NCI-H2081 (cell line): ENCODE data around the gene CAMK1D.
"Not testable (repeated sequence)": the region's sequence is repeated elsewhere in the genome, so short reads cannot be mapped to it uniquely, and the experiment has no call there.

Experiments
- DNase-seq, 2 experiments: peaks; one replicate each; lab custom pipeline; 2025; lab: John Stamatoyannopoulos, UW

Gene CAMK1D

GRCh38 chr10:12348870-12349628, at the start of gene CAMK1D:
Gene CAMK1D, plus strand, starts transcription at chr10:12349547.
- peak; percentile 59 to 63 for DNase-seq

DNA sequence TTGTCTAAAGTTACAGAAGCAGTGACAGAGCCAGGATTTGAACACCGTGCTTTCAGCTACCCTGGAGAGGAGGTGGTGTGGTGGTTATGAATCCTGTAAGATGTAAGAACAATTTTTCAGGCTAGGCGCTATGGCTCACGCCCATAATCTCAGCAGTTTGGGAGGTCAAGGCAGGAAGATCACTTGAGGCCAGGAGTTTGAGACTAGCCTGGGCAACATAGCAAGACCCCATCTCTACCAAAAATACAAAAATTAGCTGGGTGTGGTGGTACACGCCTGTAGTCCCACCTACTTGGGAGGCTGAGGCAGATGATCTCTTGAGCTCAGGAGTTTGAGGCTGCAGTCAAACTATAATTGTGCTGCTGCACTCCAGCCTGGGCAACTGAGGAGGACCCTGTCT, 48.3 kb upstream of the CAMK1D start:
- DNase-seq: not testable (repeated sequence)

- no peak for DNase-seq
Measured at GRCh38 chr10:12308057-12308456, 41.3 kb upstream of the CAMK1D start.

DNA sequence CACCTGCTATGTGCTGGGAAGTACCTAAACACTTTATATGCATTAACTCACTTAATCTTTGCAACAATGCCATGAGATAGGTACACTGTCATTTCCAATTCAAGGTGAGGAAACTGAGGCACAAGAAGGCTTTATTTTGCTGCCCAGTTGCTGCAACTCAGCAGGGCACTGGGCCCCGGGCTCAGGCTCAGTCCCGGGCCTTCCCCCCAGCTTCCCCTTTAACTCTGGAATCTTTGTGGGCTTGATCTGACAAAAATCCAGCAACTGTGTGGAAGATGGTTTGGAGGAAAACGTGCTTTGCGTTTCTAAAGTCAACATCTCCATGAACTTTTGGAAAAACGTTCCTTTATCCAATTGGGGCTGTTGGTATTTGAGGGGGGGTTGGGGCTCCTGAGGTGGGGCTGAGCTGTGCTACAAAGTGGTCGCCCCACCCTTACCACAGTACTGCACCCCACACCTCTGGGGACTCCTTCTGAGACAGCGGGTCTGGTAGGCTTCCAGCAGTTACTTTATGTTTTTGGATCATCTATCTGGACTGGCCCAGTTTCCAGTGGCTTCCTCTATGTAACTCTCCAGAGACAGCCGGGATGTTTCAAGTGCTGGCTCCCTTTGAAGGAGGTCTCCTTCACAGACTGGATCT, 40.5 kb upstream of the CAMK1D start:
- DNase-seq: no peak

- not testable (repeated sequence) for DNase-seq
Measured at GRCh38 chr10:12309783-12310182, 39.6 kb upstream of the CAMK1D start.

DNA sequence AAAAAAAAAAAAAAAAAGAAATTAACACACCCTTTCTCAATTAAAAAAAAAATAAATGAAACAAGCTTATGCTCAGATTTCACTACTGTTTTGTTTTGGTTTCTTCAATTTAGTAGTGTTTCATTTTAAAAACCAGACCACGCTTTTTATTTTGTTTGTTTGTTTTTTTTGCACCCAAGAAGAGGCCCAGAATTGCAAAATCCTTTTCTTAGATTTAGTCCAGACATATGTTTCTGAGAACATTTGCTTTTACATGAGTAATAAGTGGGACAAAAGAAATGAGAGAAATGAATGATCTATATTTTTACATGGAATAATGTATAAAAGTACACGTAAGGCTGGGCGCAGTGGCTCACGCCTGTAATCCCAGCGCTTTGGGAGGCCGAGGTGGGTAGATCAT, 34.5 kb upstream of the CAMK1D start:
- no peak for DNase-seq

- no peak for DNase-seq
Measured at GRCh38 chr10:12319076-12319475, 30.3 kb upstream of the CAMK1D start.

- DNase-seq: no peak
Measured at GRCh38 chr10:12320892-12321291, 28.5 kb upstream of the CAMK1D start.

DNA sequence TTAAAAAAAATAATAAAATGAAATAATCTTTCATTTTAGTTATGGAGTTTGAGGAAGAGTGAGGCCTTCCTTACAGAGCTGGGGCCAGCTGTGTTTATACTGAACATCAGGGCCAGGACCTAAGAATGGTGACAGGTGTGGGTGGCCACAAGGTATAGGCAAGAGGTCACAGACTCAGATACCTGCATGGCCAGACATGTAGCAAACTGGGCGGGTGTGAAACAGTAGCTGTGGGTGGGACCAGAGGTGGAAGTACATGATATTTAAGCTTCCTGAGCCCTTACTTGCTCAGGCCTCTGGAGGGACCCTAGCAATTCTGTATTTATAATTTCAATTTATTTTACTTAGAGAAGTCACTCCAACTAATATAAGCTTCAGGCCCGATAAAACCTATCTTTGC, 27.7 kb upstream of the CAMK1D start:
- DNase-seq: no peak

DNA sequence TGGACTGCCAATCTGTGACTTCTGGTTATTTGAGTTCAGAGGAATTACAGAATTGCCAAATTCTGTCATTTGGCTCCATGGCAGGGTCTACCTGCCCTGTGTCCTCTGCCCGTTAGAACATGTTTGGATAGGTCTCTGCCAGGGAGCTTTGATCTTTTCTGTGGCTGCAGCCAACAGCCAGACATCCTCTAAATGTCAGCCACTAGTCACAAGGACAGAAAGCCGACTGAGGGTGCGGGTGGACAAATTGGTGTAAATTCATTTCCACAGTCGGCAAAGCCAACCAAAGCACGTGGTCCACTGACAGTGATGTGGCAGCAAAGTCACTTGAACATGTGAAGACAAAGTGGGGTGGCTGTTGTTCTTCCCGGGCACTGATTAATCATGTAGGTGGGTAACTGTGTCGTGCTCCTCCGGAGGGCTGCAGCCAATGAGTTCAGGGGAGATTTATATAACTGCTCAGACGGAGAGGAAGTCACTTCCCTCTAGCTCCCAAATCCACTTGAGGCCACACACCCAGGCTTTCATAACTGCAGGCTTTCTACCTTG, 26.7 kb upstream of the CAMK1D start:
- no peak for DNase-seq

DNA sequence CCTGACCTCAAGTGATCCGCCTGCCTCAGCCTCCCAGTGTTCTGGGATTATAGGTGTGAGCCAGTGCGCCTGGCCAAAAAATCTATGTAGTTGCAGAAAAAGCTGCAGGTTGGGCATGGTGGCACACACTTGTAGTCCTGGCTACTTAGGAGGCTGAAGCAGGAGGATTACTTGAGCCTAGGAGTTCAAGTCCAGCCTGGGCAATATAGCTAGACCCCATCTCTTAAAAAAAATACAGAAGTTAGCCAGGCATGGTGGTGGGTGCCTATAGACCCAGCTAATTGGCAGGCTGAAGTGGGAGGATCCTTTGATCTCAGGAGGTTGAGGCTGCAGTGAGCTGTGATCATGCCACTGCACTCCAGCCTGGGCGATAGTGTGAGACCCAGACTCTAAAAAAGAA, 24.8 kb upstream of the CAMK1D start:
- DNase-seq: no peak

GRCh38 chr10:12327074-12327473, 22.3 kb upstream of the CAMK1D start:
- no peak for DNase-seq

GRCh38 chr10:12327476-12327875, 21.9 kb upstream of the CAMK1D start:
- no peak for DNase-seq

GRCh38 chr10:12328312-12328711, 21.0 kb upstream of the CAMK1D start:
- DNase-seq: not testable (repeated sequence)

DNA sequence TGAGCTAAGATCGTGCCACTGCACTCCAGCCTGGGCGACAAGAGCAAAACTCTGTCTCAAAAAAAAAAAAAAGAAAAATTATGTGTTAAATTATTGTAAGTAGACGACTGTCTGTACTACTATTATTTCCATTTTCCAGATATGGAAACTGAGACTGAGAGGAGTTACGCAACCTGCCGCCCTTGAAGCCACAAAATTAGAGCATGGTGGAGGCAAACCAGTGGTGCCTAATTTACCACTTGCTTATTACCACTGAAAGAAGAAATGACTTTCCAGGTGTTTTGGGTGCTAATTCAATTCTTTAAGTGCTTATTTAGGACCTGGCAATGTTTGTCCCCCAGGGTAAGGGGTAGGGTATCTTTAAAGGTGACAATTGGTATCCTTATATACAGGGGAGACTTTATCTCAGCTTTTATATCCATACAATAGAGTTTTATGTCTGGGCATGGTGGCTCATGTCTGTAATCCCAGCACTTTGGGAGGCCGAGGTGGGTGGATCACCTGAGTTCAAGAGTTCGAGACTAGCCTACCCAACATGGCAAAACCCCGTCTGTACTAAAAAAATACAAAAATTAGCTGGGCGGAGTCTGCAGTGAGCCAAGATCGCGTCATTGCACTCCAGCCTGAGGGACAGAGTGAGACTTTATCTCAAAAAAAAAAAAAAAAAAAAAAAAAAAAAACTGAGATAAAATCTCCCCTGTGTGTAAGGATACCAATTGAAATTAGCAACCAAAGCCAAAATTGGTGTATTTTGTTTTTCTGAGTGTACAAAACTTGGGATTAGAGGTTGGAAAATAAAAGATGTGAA, 16.6 kb upstream of the CAMK1D start:
- no peak for DNase-seq

DNA sequence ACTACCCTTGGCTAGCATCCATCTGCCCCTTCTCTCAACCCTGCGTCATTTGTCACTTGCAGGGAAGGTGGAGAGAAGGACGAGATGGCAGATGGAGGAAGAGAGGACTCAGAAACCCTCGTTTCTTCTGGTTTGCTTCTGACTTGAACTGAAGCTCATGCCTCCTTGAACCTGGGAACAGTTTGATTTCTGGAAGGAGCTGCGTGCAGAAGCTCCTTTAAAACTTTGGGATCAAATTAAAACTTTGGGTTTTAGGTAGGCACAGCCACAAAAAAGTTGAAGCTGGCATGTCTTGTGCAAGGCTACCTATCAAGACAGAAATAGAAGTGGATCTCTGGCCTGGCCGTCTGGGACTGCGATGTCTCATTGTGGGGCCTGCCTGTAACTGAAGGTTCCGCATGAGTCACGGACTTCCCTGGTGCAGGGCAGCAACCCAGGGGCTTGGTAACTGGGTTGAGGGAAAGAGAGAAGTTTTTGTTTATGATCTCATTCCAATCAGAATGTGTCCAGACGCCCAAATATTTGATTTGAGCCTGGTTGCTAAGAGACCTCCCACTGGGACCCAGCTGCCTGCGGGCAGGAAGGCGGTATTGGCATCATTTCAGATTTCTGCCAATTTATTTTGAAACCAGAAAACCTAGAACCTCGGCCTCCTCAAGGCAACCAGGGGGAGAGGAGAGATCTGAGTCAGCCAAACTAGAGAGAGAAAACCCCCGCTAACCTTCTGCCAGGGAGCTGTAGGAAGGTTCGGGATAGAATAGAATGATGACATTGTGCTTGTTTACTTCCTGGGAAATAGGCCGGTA, 15.8 kb upstream of the CAMK1D start:
- peak; percentile 75 to 88 for DNase-seq

DNA sequence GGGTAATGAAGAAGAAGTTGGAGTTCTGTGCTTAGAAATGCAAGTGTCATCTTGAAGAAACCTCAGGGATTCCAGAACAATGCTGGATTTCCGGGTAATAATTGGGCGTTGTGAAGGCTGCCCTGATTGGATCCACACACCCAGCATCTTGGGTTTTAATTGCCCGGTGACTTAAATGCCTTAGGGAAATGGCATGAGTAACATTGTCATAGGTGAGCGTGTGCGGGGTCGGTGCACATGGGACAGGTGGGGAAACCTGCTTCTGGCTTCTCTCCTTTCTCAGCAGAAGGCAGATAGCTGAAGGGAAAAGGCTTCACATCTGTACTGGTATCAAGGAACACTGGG, 15.2 kb upstream of the CAMK1D start:
- no peak for DNase-seq

GRCh38 chr10:12335169-12335568, 14.2 kb upstream of the CAMK1D start:
- not testable (repeated sequence) for DNase-seq

DNA sequence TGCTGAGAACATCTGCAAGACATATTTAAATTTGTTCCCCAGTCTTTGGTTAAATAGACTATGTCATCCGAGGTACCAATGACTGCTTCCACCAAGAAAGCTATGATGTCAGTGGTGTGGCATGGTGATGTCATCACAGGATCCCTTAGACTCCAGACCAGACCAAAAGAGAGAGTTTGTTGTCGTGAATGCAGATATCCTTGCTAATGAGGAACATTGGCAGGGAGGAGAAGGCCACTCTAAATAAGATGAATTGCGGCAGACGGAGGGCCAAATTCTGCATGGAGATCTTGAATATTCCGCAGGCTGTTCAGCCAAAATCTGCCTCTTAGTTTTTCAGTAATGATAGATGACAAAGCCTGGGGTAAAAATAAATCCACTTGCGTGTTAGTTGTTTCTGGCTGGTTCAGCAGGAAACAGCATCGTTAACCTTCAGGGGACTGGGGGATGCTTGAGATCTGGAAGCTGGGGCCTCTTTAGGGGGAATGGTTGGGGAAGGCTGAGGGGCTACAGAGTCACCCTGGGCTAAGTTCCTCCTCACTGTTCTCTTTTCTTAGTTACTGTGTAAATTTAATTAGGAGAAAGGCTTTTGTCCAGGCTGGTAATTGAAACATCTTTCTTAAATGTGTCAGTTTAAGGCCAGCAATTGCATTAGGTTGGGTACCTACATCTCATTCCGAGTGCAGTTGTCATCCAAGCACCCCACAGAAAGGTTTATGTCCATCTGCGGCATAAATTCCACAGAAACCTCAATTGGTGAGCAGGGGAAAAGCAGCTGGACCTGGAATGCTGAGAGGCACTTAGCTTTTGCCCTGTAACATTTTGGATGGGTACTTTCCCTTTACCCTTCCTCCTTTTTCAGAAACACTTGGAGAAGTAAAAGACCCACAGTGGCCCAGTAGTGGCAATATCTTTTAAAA, 11.6 kb upstream of the CAMK1D start:
- DNase-seq: no peak

GRCh38 chr10:12338981-12339380, 10.4 kb upstream of the CAMK1D start:
- DNase-seq: no peak

DNA sequence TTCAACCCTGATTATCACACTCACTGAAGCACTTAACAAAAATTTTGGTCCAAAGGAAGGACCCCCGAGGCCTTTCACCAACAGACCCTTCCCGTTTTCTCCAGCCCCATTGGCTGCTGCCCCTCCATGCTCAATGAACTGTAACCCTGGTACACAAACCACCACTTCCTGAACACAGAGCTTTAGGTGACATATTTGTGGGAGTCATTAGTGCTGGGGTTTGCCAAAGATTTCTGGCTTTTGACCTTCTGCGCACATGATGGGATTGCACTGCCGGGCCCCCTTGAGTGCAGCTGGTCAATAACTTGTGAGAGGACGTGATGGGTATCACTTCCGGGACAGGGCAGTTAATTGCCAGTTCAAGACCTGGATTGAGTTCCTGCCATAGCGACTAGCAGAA, 9.0 kb upstream of the CAMK1D start:
- DNase-seq: no peak
